Panc1 (cell line): ENCODE results near the gene DHCR24. TPM values are rescaled to one million over a fixed set of nuclear protein-coding genes. Genes with fewer than 3 reads are reported as not detected.

Source experiments
- ATAC-seq: fragments of 200-7000 bp; cut with Tn5 transposase; 2 replicates; pipeline ENCODE4 v1.9.1; 2020; ENCODE audit warnings: mild to moderate bottlenecking, moderate library complexity
- BruUV-seq: library from RNA; stranded (reverse); fragments of 400-500 nt; replicated peaks from 2 replicates; lab custom pipeline; 2021; lab: Mats Ljungman, UMichigan
- CTCF ChIA-PET: fragments of 300-600 bp; sonication (Branson Sonifier 250); formaldehyde crosslinking; loops from one replicate; lab custom pipeline; 2022; ENCODE audit warnings: antibody characterized with exemption; lab: Charles Lee
- POLR2A ChIA-PET: fragments of 300-600 bp; sonication (Branson Sonifier 250); formaldehyde crosslinking; loops from one replicate; lab custom pipeline; 2022; ENCODE audit warnings: antibody characterized with exemption; lab: Charles Lee
- DNase-seq: peaks from one replicate; pipeline ENCODE4 v3.0.0-alpha.2; 2010; ENCODE audit warnings: low read depth, low spot score
- H3K27ac ChIP-seq: 2 replicates; pipeline ENCODE4 v1.5.1; 2011; ENCODE audit warnings: mild to moderate bottlenecking, low read length, inconsistent platforms
- H3K27me3 ChIP-seq: fragments of 200-500 bp; sonication (Bioruptor generic); 2 replicates; pipeline ENCODE4 v1.6.0; 2014; ENCODE audit warnings: low read length, inconsistent platforms; ENCODE audit not compliant: control insufficient read depth, insufficient read depth
- H3K36me3 ChIP-seq: fragments of 200-500 bp; sonication (Bioruptor generic); 2 replicates; pipeline ENCODE4 v1.5.1; 2014; ENCODE audit warnings: inconsistent platforms, mild to moderate bottlenecking, low read length, moderate library complexity; ENCODE audit not compliant: control insufficient read depth, insufficient read depth
- H3K4me1 ChIP-seq: 2 replicates; pipeline ENCODE4 v1.5.1; 2011; ENCODE audit warnings: inconsistent platforms, mild to moderate bottlenecking, low read length, moderate library complexity; ENCODE audit not compliant: control insufficient read depth, insufficient read depth
- H3K4me3 ChIP-seq, 2 experiments: 2 replicates each; pipeline ENCODE4 v1.5.1; 2011 to 2012; ENCODE audit warnings: low read depth in 2 of 2, low read length in 2 of 2, mild to moderate bottlenecking in 2 of 2, inconsistent platforms in 1 of 2, moderate library complexity in 1 of 2
- H3K9me3 ChIP-seq: fragments of 200-500 bp; sonication (Bioruptor generic); 2 replicates; pipeline ENCODE4 v1.5.1; 2014; ENCODE audit warnings: low read depth, mild to moderate bottlenecking, inconsistent platforms, low read length, moderate library complexity; ENCODE audit not compliant: control insufficient read depth, insufficient read depth
- CTCF ChIP-seq: fragments of 450-650 bp; IDR thresholded peaks from 2 replicates; pipeline ENCODE4 v1.5.1; 2017; ENCODE audit warnings: mild to moderate bottlenecking
- POLR2AphosphoS5 ChIP-seq: IDR thresholded peaks from 2 replicates; pipeline ENCODE4 v1.6.1; 2012; ENCODE audit warnings: mild to moderate bottlenecking, low read depth, low read length, moderate library complexity
- REST ChIP-seq, 2 experiments: IDR thresholded peaks; 2 replicates each; pipeline ENCODE4 v1.6.1; 2011 to 2012; ENCODE audit warnings: low read depth in 2 of 2, control low read depth in 1 of 2, low read length in 1 of 2, mild to moderate bottlenecking in 1 of 2, moderate library complexity in 1 of 2; ENCODE audit not compliant: insufficient read depth in 1 of 2
- SIN3A ChIP-seq: IDR thresholded peaks from 2 replicates; pipeline ENCODE4 v1.6.1; 2012; ENCODE audit warnings: low read depth, mild to moderate bottlenecking, low read length, moderate library complexity, borderline replicate concordance; ENCODE audit not compliant: insufficient read depth
- TCF7L2 ChIP-seq: IDR thresholded peaks from 2 replicates; pipeline ENCODE4 v1.6.1; 2011; ENCODE audit warnings: mild to moderate bottlenecking, low read depth, low read length, inconsistent platforms
- in situ Hi-C: cut with HindIII; loops from 2 replicates; pipeline ENCODE4 v1.10.0; 2016; ENCODE audit warnings: low sequenced_read_pairs, low pct_unique_long_range_greater_than_20kb
- intact Hi-C: fragments of 100-400 bp; cut with micrococcal nuclease; formaldehyde crosslinking; loops from one replicate; pipeline ENCODE4 v1.10.0; 2022; ENCODE audit not compliant: unreplicated experiment
- total RNA-seq: library from RNA; stranded (reverse); gene quantifications from one replicate; pipeline ENCODE4 v1.2.1, GENCODE V29; 2021; ENCODE audit not compliant: unreplicated experiment

Gene DHCR24
- total RNA-seq, 1 experiment from 2014 or later = 313 TPM

GRCh38 chr1:54906586-54906985 is 19.6 kb upstream of the DHCR24 start:
- in situ Hi-C loops = no loop called here
- no peak overlapping the region for H3K4me3 ChIP-seq
- intact Hi-C loops = no loop called here
- ATAC-seq = no peak
- no peaks in the 10 kb centered on the region for H3K36me3 ChIP-seq
- ChIA-PET CTCF (no interaction called here), POLR2A (no interaction called here)
- DNase-seq = no peak
- H3K27me3 ChIP-seq = no peaks in the 10 kb centered on the region
- BruUV-seq = no TSS peak
- H3K9me3 ChIP-seq = no peaks in the 10 kb centered on the region
- TF ChIP-seq POLR2AphosphoS5 = no peak
- no peak overlapping the region for H3K27ac ChIP-seq
- peaks cover 10% of the 10 kb centered on the region; the same call in 1 of the 2 replicates for H3K4me1 ChIP-seq

- intact Hi-C loops = no loop called here
- Histone ChIP-seq H3K4me1 (peaks cover 10% of the 10 kb centered on the region; the same call in 1 of the 2 replicates), H3K9me3 (no peaks in the 10 kb centered on the region), H3K4me3 (no peak overlapping the region), H3K27ac (0 out of 2 replicates have a peak overlapping the region, but pooled peaks have one; percentile 46), H3K36me3 (no peaks in the 10 kb centered on the region), H3K27me3 (no peaks in the 10 kb centered on the region)
- ChIA-PET POLR2A (interaction anchor here (0.7 kb wide), 1 partner anchor 18 kb away, joined by 3 read pairs; the partner anchor contains the start of gene DHCR24), CTCF (interaction anchor here (0.7 kb wide), 1 partner anchor 9 kb away, joined by 3 read pairs; no protein-coding TSS in a partner anchor)
- peak; percentile 86 for ATAC-seq
- no peak for DNase-seq
- in situ Hi-C loops = no loop called here
- TF ChIP-seq TCF7L2 = peak; percentile 78
- no peak for TF ChIP-seq POLR2AphosphoS5
- TF ChIP-seq REST (IDR thresholded peaks at IDR 0.05; ENCODE audit: insufficient read depth in 1 of 2, low read depth in 2 of 2, low read length in 1 of 2) = no peak
- no peak for TF ChIP-seq CTCF
- no peak for TF ChIP-seq SIN3A
- BruUV-seq = no TSS peak
Observed at GRCh38 chr1:54904476-54905048, 17.6 kb upstream of the DHCR24 start.

GRCh38 chr1:54894271-54894670 is 7.3 kb upstream of the DHCR24 start:
- ChIA-PET POLR2A (no interaction called here), CTCF (interaction anchor here (0.9 kb wide), 1 partner anchor 79 kb away, joined by 4 read pairs; no protein-coding TSS in a partner anchor)
- H3K27me3 ChIP-seq = no peaks in the 10 kb centered on the region
- DNase-seq (no peak), ATAC-seq (no peak)
- in situ Hi-C loops (no loop called here), intact Hi-C loops (no loop called here)
- no peak overlapping the region for H3K4me3 ChIP-seq
- BruUV-seq = no TSS peak
- H3K4me1 ChIP-seq = no peaks in the 10 kb centered on the region
- H3K9me3 ChIP-seq = no peaks in the 10 kb centered on the region
- no peak for TF ChIP-seq REST (IDR thresholded peaks at IDR 0.05; ENCODE audit: insufficient read depth in 1 of 2, low read depth in 2 of 2, low read length in 1 of 2)
- TF ChIP-seq SIN3A = no peak
- no peak for TF ChIP-seq POLR2AphosphoS5
- no peak for TF ChIP-seq TCF7L2
- TF ChIP-seq CTCF = no peak
- H3K36me3 ChIP-seq = no peaks in the 10 kb centered on the region
- H3K27ac ChIP-seq = no peak overlapping the region
